Measurements from ENCODE around the gene NUDT8.

GRCh38 chr11:67611165-67611564 is 18.6 kb downstream of the NUDT8 start:
- TF ChIP-seq, protein P1, sequence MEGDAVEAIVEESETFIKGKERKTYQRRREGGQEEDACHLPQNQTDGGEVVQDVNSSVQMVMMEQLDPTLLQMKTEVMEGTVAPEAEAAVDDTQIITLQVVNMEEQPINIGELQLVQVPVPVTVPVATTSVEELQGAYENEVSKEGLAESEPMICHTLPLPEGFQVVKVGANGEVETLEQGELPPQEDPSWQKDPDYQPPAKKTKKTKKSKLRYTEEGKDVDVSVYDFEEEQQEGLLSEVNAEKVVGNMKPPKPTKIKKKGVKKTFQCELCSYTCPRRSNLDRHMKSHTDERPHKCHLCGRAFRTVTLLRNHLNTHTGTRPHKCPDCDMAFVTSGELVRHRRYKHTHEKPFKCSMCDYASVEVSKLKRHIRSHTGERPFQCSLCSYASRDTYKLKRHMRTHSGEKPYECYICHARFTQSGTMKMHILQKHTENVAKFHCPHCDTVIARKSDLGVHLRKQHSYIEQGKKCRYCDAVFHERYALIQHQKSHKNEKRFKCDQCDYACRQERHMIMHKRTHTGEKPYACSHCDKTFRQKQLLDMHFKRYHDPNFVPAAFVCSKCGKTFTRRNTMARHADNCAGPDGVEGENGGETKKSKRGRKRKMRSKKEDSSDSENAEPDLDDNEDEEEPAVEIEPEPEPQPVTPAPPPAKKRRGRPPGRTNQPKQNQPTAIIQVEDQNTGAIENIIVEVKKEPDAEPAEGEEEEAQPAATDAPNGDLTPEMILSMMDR (IDR thresholded peaks at IDR 0.05) = no peak
- TF ChIP-seq POLR2AphosphoS5 (IDR thresholded peaks at IDR 0.05) (no peak), POLR2A (IDR thresholded peaks at IDR 0.05) (no peak)

Measured in breast epithelium (tissue), 3 donors.